HepG2 (cell line): ENCODE results near the gene GNAZ. TPM values are rescaled to one million over a fixed set of nuclear protein-coding genes. Genes with fewer than 3 reads are reported as not detected.

Source experiments
- ASH2L ChIP-seq: fragments of 300-600, 200-600 bp; sonication (generic); IDR thresholded peaks from 2 replicates; pipeline ENCODE4 v1.7.0; 2017; ENCODE audit warnings: low read depth, mild to moderate bottlenecking, moderate library complexity, mixed read lengths, low read length; ENCODE audit not compliant: insufficient read length
- DNMT1 ChIP-seq: sonication (generic); formaldehyde crosslinking; IDR thresholded peaks from 2 replicates; pipeline ENCODE4 v1.5.1; 2020; ENCODE audit warnings: mild to moderate bottlenecking, missing genetic modification reagents
- HDAC1 ChIP-seq: sonication (generic); formaldehyde crosslinking; IDR thresholded peaks from 2 replicates; pipeline ENCODE4 v1.5.1; 2020; ENCODE audit warnings: mild to moderate bottlenecking, missing genetic modification reagents
- LCORL ChIP-seq, 2 experiments: fragments of 450-650 bp in 1 of 2; sonication (generic) in 1 of 2; formaldehyde crosslinking in 1 of 2; IDR thresholded peaks; 2 replicates each; pipeline versions ENCODE4 v1.5.0 to v1.6.1; 2017 to 2020; ENCODE audit warnings: antibody characterized with exemption in 1 of 2, missing genetic modification reagents in 1 of 2
- MAFG ChIP-seq: sonication (generic); formaldehyde crosslinking; IDR thresholded peaks from 2 replicates; pipeline ENCODE4 v1.5.1; 2020; ENCODE audit warnings: mild to moderate bottlenecking, missing genetic modification reagents
- MED1 ChIP-seq: sonication (generic); formaldehyde crosslinking; IDR thresholded peaks from 2 replicates; pipeline ENCODE4 v1.4.0; 2020; ENCODE audit warnings: missing genetic modification reagents
- MTA1 ChIP-seq: sonication (generic); formaldehyde crosslinking; IDR thresholded peaks from 2 replicates; pipeline ENCODE4 v1.4.0; 2020; ENCODE audit warnings: missing genetic modification reagents, mild to moderate bottlenecking, borderline replicate concordance
- NR2C2 ChIP-seq: sonication (generic); formaldehyde crosslinking; IDR thresholded peaks from 2 replicates; pipeline ENCODE4 v1.4.0; 2020; ENCODE audit warnings: missing genetic modification reagents, mild to moderate bottlenecking, moderate library complexity, borderline replicate concordance
- PRMT3 ChIP-seq: sonication (generic); formaldehyde crosslinking; IDR thresholded peaks from 2 replicates; pipeline ENCODE4 v1.8.1; 2022; ENCODE audit warnings: low read depth, mild to moderate bottlenecking, moderate library complexity, missing genetic modification reagents, borderline replicate concordance
- RORA ChIP-seq: sonication (generic); formaldehyde crosslinking; IDR thresholded peaks from 2 replicates; pipeline ENCODE4 v1.5.0; 2020; ENCODE audit warnings: mild to moderate bottlenecking, missing genetic modification reagents, moderate library complexity
- SAP130 ChIP-seq: IDR thresholded peaks from 2 replicates; pipeline ENCODE4 v1.6.1; 2016; ENCODE audit warnings: low read depth
- SATB2 ChIP-seq: sonication (generic); formaldehyde crosslinking; IDR thresholded peaks from 2 replicates; pipeline ENCODE4 v1.5.0; 2020; ENCODE audit warnings: missing genetic modification reagents
- SIN3A ChIP-seq: IDR thresholded peaks from 2 replicates; pipeline ENCODE4 v1.6.1; 2011; ENCODE audit warnings: low read depth, mild to moderate bottlenecking, control low read depth, low read length, borderline replicate concordance
- SPEN ChIP-seq: sonication (generic); formaldehyde crosslinking; IDR thresholded peaks from 2 replicates; pipeline ENCODE4 v1.5.1; 2020; ENCODE audit warnings: low read depth, mild to moderate bottlenecking, missing genetic modification reagents
- SRSF9 ChIP-seq: fragments of 200-400 bp; formaldehyde crosslinking; IDR thresholded peaks from 2 replicates; pipeline ENCODE4 v1.6.1; 2018; ENCODE audit warnings: borderline replicate concordance, mild to moderate bottlenecking, low read depth, low read length; ENCODE audit not compliant: insufficient read depth, poor library complexity, severe bottlenecking
- ZBTB7A ChIP-seq: sonication (generic); formaldehyde crosslinking; IDR thresholded peaks from 2 replicates; pipeline ENCODE4 v1.8.0; 2022; ENCODE audit warnings: mild to moderate bottlenecking, missing genetic modification reagents
- ZNF30 ChIP-seq: sonication (generic); formaldehyde crosslinking; IDR thresholded peaks from 2 replicates; pipeline ENCODE4 v1.5.0; 2020; ENCODE audit warnings: mild to moderate bottlenecking, missing genetic modification reagents
- ZNF337 ChIP-seq: sonication (generic); formaldehyde crosslinking; IDR thresholded peaks from 2 replicates; pipeline ENCODE4 v1.5.1; 2020; ENCODE audit warnings: missing genetic modification reagents, low read depth, mild to moderate bottlenecking, borderline replicate concordance
- ZNF558 ChIP-seq: sonication (generic); formaldehyde crosslinking; IDR thresholded peaks from 2 replicates; pipeline ENCODE4 v1.9.0; 2022; ENCODE audit warnings: mild to moderate bottlenecking, missing genetic modification reagents, borderline replicate concordance
- ZNF629 ChIP-seq: sonication (generic); formaldehyde crosslinking; conservative IDR thresholded peaks from 2 replicates; pipeline ENCODE4 v1.5.0; 2020; ENCODE audit warnings: missing genetic modification reagents
- ZNF670 ChIP-seq: sonication (generic); formaldehyde crosslinking; IDR thresholded peaks from 2 replicates; pipeline ENCODE4 v1.8.0; 2022; ENCODE audit warnings: mild to moderate bottlenecking, missing genetic modification reagents, borderline replicate concordance
- ZNF768 ChIP-seq: sonication (generic); formaldehyde crosslinking; IDR thresholded peaks from 2 replicates; pipeline ENCODE4 v1.4.0; 2020; ENCODE audit warnings: missing genetic modification reagents
- ZNF773 ChIP-seq: sonication (generic); formaldehyde crosslinking; IDR thresholded peaks from 2 replicates; pipeline ENCODE4 v1.4.0; 2020; ENCODE audit warnings: missing genetic modification reagents, borderline replicate concordance
- polyA plus RNA-seq, 8 experiments: library from polyadenylated mRNA; depleted of rRNA in 3 of 8; stranded (reverse) in 7 of 8; unstranded in 1 of 8; fragments of >200 nt; fragmentation: Illumina TruSeq in 4 of 8; extraction: Trizol in 4 of 8; gene quantifications; 2 replicates each; pipeline versions ENCODE4 v1.2.1 to v1.2.3, GENCODE V29; 2011 to 2016; ENCODE audit warnings: low read depth in 4 of 8, missing spikeins in 1 of 8, mixed read lengths in 1 of 8; ENCODE audit not compliant: insufficient read depth in 1 of 8
- total RNA-seq, 5 experiments: library from RNA; depleted of rRNA; stranded (reverse); fragments of >200 nt; fragmentation: Illumina TruSeq; extraction: Trizol; gene quantifications; 2 replicates each; pipeline ENCODE4 v1.2.3, GENCODE V29; 2016; ENCODE audit warnings: low read depth in 1 of 5
- TF ChIP-seq, protein P1 (sequence below): sonication (generic); formaldehyde crosslinking; IDR thresholded peaks from 2 replicates; pipeline ENCODE4 v1.5.0; 2020; ENCODE audit warnings: missing genetic modification reagents
- TF ChIP-seq, protein P2 (sequence below): IDR thresholded peaks from 2 replicates; pipeline ENCODE4 v1.6.1; 2016; ENCODE audit warnings: missing biosample characterization, missing genetic modification reagents, low read depth

The GNAZ gene
- total and polyA plus RNA-seq, 2 of the 13 experiments (the other 11 are each of a cell fraction or from before 2014, with no cell fraction given), result 11.4 to 22.3 TPM

GRCh38 chr22:23157560-23158515, 87.5 kb downstream of the GNAZ start (continued):
- TF ChIP-seq ZNF773 (CRISPR knock-in tag) (no peak), RORA (CRISPR knock-in tag) (no peak), ZNF670 (0 out of 2 replicates have a peak, but pooled peaks have one; percentile 44), ZNF629 (CRISPR knock-in tag) (peak; percentile 97), SATB2 (CRISPR knock-in tag) (0 out of 2 replicates have a peak, but pooled peaks have one; percentile 21), ZNF558 (CRISPR knock-in tag) (no peak), ASH2L (no peak), HDAC1 (CRISPR knock-in tag) (0 out of 2 replicates have a peak, but pooled peaks have one; percentile 34), SIN3A (no peak), ZBTB7A (CRISPR knock-in tag) (0 out of 2 replicates have a peak, but pooled peaks have one; percentile 55), SAP130 (peak; percentile 9; the same call in 1 of the 2 replicates), MAFG (CRISPR knock-in tag) (no peak), PRMT3 (no peak), NR2C2 (CRISPR knock-in tag) (peak; percentile 77), ZNF337 (CRISPR knock-in tag) (no peak), ZNF768 (CRISPR knock-in tag) (0 out of 2 replicates have a peak, but pooled peaks have one; percentile 20), SPEN (CRISPR knock-in tag) (0 out of 2 replicates have a peak, but pooled peaks have one; percentile 14), MED1 (peak; percentile 17; the same call in 1 of the 2 replicates), SRSF9 (no peak), LCORL (IDR thresholded peaks at IDR 0.05) (no peak), LCORL (CRISPR knock-in tag; IDR thresholded peaks at IDR 0.05) (peak; percentile 67), DNMT1 (CRISPR knock-in tag) (no peak), ZNF30 (CRISPR knock-in tag) (no peak), MTA1 (CRISPR knock-in tag) (no peak)
- TF ChIP-seq, protein P1, sequence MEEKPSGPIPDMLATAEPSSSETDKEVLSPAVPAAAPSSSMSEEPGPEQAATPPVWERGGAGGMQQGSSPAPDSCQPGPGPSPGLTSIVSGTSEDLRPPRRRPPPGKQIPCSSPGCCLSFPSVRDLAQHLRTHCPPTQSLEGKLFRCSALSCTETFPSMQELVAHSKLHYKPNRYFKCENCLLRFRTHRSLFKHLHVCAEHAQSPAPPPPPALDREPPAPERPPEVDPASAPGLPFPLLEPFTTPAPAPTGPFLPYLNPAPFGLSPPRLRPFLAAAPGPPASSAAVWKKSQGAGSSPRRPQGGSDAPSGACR (CRISPR knock-in tag), result peak; percentile 26; the same call in 1 of the 2 replicates
- TF ChIP-seq, protein P2, sequence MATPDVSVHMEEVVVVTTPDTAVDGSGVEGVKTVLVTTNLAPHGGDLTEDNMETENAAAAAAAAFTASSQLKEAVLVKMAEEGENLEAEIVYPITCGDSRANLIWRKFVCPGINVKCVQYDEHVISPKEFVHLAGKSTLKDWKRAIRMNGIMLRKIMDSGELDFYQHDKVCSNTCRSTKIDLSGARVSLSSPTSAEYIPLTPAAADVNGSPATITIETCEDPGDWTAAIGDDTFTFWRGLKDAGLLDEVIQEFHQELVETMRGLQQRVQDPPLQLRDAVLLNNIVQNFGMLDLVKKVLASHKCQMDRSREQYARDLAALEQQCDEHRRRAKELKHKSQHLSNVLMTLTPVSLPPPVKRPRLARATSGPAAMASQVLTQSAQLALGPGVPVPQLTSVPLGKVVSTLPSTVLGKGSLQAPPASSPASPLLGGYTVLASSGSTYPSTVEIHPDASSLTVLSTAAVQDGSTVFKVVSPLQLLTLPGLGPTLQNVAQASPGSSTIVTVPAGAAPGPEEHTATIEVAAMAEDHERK (CRISPR knock-in tag), result no peak
